Adrenal gland (tissue), 12 donors: ENCODE results near the gene CABP2. TPM values are rescaled to one million over a fixed set of nuclear protein-coding genes. Genes with fewer than 3 reads are reported as not detected.

Experiments used
- DNase-seq, 7 donors: peaks; one replicate each; pipeline ENCODE4 v3.0.0-alpha.2; 2019 to 2020
- H3K27ac ChIP-seq, 5 donors: fragments of 200-600 bp; sonication (generic) in 4 of 5; 1 replicate in 3 of 5; 2 replicates in 2 of 5; pipeline versions ENCODE4 v1.5.1 to v1.8.0; 2016 to 2020; ENCODE audit warnings: mild to moderate bottlenecking in 1 of 5
- H3K27me3 ChIP-seq: fragments of 200-600 bp; 2 replicates; pipeline ENCODE4 v1.8.0; 2021
- H3K36me3 ChIP-seq, 2 donors: fragments of 200-600 bp; replicated peaks in 1 of 2; 1 replicate in 1 of 2; 2 replicates in 1 of 2; pipeline versions ENCODE4 v1.5.1 to v1.8.0; 2018 to 2022
- H3K4me1 ChIP-seq, 2 donors: fragments of 200-600 bp; replicated peaks in 1 of 2; 1 replicate in 1 of 2; 2 replicates in 1 of 2; pipeline versions ENCODE4 v1.5.1 to v1.8.0; 2018 to 2021
- H3K4me3 ChIP-seq, 4 donors: fragments of 200-600 bp; sonication (generic) in 3 of 4; one replicate each; pipeline ENCODE4 v1.5.1; 2016 to 2018
- H3K9me3 ChIP-seq, 3 donors: fragments of 200-600 bp; sonication (generic) in 1 of 3; replicated peaks in 1 of 3; 1 replicate in 2 of 3; 2 replicates in 1 of 3; pipeline versions ENCODE4 v1.5.1 to v1.8.0; 2016 to 2021
- CTCF ChIP-seq, 6 experiments: fragments of 450-650 bp in 4 of 6; fragments of 200-600 bp in 2 of 6; sonication (generic) in 1 of 6; IDR thresholded peaks; 1 replicate in 5 of 6; 2 replicates in 1 of 6; pipeline versions ENCODE4 v1.5.1 to v1.8.0; 2016 to 2021; ENCODE audit warnings: antibody characterized with exemption in 6 of 6, mild to moderate bottlenecking in 2 of 6, moderate library complexity in 1 of 6
- POLR2A ChIP-seq, 2 donors: fragments of 450-650 bp; IDR thresholded peaks; one replicate each; pipeline ENCODE4 v1.6.1; 2017; ENCODE audit warnings: antibody characterized with exemption in 2 of 2, mild to moderate bottlenecking in 2 of 2, moderate library complexity in 1 of 2
- WGBS, 4 donors: extraction: QIAGEN DNeasy Blood & Tissue Kit in 2 of 4; methylation state at CpG; one replicate each; pipeline versions ENCODE4 v1.1.5 to v1.1.7; 2013 to 2017; 5-methylcytosine and 5-hydroxymethylcytosine counted together
- intact Hi-C, 2 donors: fragments of 100-400 bp; cut with DNase I; formaldehyde crosslinking; loops; one replicate each; pipeline versions ENCODE4 v1.14.1 to v1.15.0; 2022 to 2023
- polyA plus RNA-seq, 3 donors: library from polyadenylated mRNA; stranded (reverse); fragments of 200-250 nt in 2 of 3; fragments of 350-450 nt in 1 of 3; fragmentation: Illumina TruSeq in 1 of 3; extraction: RNeasy Lipid Tissue Mini Kit (QIAGEN cat#74804) in 1 of 3; gene quantifications; one replicate each; pipeline ENCODE4 v1.2.3, GENCODE V29; 2013 to 2014
- total RNA-seq, 9 donors: library from RNA; depleted of rRNA in 4 of 9; stranded (reverse); fragments of >200 nt in 4 of 9; fragments of 120-200 nt in 1 of 9; fragmentation: NEBNext Ultra II Directional in 1 of 9; extraction: Animal tissue kit (Norgen Biotek cat#: 25700) in 1 of 9; gene quantifications; one replicate each; pipeline versions ENCODE4 v1.1.0 to v1.2.4, GENCODE V29; 2013 to 2023
- donor health status: healthy with polysubstance abuse.
- donor health status: Bipolar disorder and iron deficiency.
- donor health status: DM: yes; HTN: yes; CAD: no.
- donor health status: DM: no; HTN: no; CAD: no.
- donor health status: DM: no; HTN: no; CAD: no.
- donor health status: DM: yes; HTN: yes; CAD: no.

CABP2 gene
- total and polyA plus RNA-seq, 12 donors = not detected

GRCh38 chr11:67498544-67498972, 24.7 kb downstream of the CABP2 start:
- peaks cover 0 to 28% of the 10 kb centered on the region in 2 donors for H3K36me3 ChIP-seq
- DNase-seq = peak in 2 of 7 donors; percentile 44 to 60
- no peaks in the 10 kb centered on the region for H3K27me3 ChIP-seq
- WGBS, 4 donors = 81 to 93% (median 88%) methylated on average over 19 to 21 of the region's 21 CpGs
- peak overlapping the region in 1 of 5 donors; percentile 29 for H3K27ac ChIP-seq
- H3K9me3 ChIP-seq = no peaks in the 10 kb centered on the region
- H3K4me1 ChIP-seq = peaks cover under 1 to 5% of the 10 kb centered on the region in 2 donors
- intact Hi-C loops = no loop called here
- TF ChIP-seq POLR2A (IDR thresholded peaks at IDR 0.05) (no peak), CTCF (IDR thresholded peaks at IDR 0.05) (no peak)
- H3K4me3 ChIP-seq = no peak overlapping the region

- H3K36me3 ChIP-seq = peaks cover 0 to 36% of the 10 kb centered on the region in 2 donors
Measured at GRCh38 chr11:67497656-67498291, 25.5 kb downstream of the CABP2 start.

GRCh38 chr11:67496113-67496512, 27.1 kb downstream of the CABP2 start:
- DNase-seq = no peak
- H3K4me3 ChIP-seq = no peak overlapping the region
- WGBS, 4 donors = 91 to 96% (median 92%) methylated on average over 5 to 12 of the region's 12 CpGs
- no peaks in the 10 kb centered on the region for H3K4me1 ChIP-seq
- no peaks in the 10 kb centered on the region for H3K27me3 ChIP-seq
- TF ChIP-seq POLR2A (IDR thresholded peaks at IDR 0.05) = no peak
- TF ChIP-seq CTCF (IDR thresholded peaks at IDR 0.05) = no peak
- H3K9me3 ChIP-seq = no peaks in the 10 kb centered on the region
- intact Hi-C loops = no loop called here
- H3K27ac ChIP-seq = no peak overlapping the region
- H3K36me3 ChIP-seq = peaks cover 0 to 52% of the 10 kb centered on the region in 2 donors

More at GRCh38 chr11:67497656-67498291, 25.5 kb downstream of the CABP2 start:
- intact Hi-C loops = no loop called here
- WGBS, 4 donors = 95 to 98% (median 96%) methylated on average over 7 to 21 of the region's 21 CpGs
- TF ChIP-seq CTCF (IDR thresholded peaks at IDR 0.05) = no peak
- H3K4me3 ChIP-seq = no peak overlapping the region
- DNase-seq = no peak
- no peaks in the 10 kb centered on the region for H3K27me3 ChIP-seq
- H3K4me1 ChIP-seq = no peaks in the 10 kb centered on the region
- no peaks in the 10 kb centered on the region for H3K9me3 ChIP-seq
- no peak overlapping the region for H3K27ac ChIP-seq

GRCh38 chr11:67495234-67496005, 27.8 kb downstream of the CABP2 start:
- Histone ChIP-seq H3K4me3 (no peak overlapping the region), H3K27me3 (no peaks in the 10 kb centered on the region), H3K36me3 (peaks cover 0 to 59% of the 10 kb centered on the region in 2 donors), H3K9me3 (no peaks in the 10 kb centered on the region), H3K27ac (no peak overlapping the region), H3K4me1 (no peaks in the 10 kb centered on the region)
- no peak for DNase-seq
- intact Hi-C loops = no loop called here
- WGBS, 4 donors = 90 to 97% (median 92%) methylated on average over 5 to 16 of the region's 16 CpGs
- TF ChIP-seq CTCF (IDR thresholded peaks at IDR 0.05) = no peak
- TF ChIP-seq POLR2A (IDR thresholded peaks at IDR 0.05) = no peak
